ENCODE measurements around the gene CD300A.

The CD300A gene

DNA sequence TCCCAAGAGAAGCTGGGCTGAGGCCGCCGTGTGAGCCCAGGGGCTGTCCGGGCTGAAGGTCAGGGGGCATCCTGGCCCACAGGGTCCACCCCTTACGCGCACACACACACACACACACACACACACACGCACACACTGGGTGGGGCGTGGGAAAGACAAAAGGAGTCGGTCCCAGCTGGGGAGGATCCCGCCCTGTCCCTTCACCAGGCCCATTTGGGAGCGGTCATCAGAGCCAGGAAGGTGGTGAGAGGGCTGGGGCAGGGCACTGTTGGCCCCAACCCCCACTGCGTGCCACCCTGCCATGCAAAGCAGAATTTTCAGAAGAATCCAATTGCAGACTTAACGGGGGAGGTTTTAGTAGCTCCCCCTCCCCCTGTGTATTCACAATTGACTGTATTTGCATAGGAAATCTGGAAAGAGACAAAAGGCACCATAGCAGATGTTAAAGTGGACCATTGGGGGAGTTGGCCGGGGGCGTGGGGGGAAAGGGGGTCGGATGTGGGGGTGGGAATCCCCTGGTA, 11.3 kb upstream of the CD300A start:
- H3K4me3 ChIP-seq (ENCODE audit: low read length): no peak overlapping the region

DNA sequence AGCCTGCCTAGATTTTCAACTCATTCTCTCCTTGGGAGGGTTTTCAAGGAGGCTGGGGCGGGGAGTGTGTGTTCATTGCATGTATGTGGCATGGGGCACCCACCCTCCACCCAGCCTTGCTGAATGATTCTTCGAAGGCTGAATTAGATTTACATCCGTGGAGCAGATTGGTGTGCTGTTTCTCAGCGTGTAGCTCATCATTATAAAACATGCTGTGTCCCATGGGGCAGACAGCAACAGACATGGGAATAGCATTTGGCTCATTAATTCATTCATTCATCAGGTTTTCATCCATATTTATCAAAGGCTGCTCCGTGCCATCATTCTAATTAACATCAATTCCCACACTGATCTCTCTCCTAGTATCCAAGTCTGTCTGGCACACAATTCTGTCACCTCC, 10.6 kb upstream of the CD300A start:
- DNase-seq (ENCODE audit: low read depth): no peak
- TF ChIP-seq, protein P1, sequence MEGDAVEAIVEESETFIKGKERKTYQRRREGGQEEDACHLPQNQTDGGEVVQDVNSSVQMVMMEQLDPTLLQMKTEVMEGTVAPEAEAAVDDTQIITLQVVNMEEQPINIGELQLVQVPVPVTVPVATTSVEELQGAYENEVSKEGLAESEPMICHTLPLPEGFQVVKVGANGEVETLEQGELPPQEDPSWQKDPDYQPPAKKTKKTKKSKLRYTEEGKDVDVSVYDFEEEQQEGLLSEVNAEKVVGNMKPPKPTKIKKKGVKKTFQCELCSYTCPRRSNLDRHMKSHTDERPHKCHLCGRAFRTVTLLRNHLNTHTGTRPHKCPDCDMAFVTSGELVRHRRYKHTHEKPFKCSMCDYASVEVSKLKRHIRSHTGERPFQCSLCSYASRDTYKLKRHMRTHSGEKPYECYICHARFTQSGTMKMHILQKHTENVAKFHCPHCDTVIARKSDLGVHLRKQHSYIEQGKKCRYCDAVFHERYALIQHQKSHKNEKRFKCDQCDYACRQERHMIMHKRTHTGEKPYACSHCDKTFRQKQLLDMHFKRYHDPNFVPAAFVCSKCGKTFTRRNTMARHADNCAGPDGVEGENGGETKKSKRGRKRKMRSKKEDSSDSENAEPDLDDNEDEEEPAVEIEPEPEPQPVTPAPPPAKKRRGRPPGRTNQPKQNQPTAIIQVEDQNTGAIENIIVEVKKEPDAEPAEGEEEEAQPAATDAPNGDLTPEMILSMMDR (IDR thresholded peaks at IDR 0.05; ENCODE audit: insufficient read depth, low read depth, low read length, missing control alignments): no peak
- H3K4me3 ChIP-seq (ENCODE audit: low read length): no peak overlapping the region

More for the DNA sequence above, 11.3 kb upstream of the CD300A start:
- TF ChIP-seq, protein P1 (IDR thresholded peaks at IDR 0.05; ENCODE audit: insufficient read depth, low read depth, low read length, missing control alignments): no peak
- no peak for DNase-seq (ENCODE audit: low read depth)

DNA sequence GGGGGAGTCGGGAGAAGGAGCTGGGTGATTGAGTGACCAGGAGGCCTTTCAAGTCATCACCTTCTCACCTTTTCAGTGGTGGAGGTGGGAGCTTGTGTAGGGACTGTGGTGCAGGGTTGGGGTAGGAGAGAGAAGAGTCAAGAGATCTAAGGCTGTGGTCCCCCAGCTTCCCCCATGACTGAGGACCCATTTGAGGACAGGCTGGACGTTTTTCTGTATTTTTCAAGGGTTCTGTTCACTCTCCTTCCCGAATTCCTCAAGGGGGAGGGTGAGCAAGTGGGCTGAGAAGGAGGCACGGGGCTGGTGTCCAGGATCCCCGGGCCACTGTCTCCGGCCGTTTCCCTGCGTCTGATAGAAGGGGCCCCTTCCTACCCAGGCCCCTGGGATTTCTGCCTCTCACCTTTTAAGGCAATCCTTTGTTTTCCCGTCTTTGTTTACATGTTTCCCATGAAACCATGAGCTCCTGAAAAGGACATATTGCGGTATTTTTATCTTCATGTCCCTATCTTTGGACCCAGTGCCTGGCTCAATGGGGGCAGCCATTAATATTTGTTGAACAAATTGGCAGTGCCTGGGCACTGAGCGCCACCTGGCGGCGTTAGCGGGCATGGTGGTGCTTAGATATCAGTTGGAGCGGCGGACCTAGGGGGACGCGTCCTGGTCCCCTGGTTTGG, 9.2 kb upstream of the CD300A start:
- DNase-seq (ENCODE audit: low read depth): peak; percentile 53
- TF ChIP-seq, protein P1 (IDR thresholded peaks at IDR 0.05; ENCODE audit: insufficient read depth, low read depth, low read length, missing control alignments): peak; percentile 91
- H3K4me3 ChIP-seq (ENCODE audit: low read length): no peak overlapping the region

DNA sequence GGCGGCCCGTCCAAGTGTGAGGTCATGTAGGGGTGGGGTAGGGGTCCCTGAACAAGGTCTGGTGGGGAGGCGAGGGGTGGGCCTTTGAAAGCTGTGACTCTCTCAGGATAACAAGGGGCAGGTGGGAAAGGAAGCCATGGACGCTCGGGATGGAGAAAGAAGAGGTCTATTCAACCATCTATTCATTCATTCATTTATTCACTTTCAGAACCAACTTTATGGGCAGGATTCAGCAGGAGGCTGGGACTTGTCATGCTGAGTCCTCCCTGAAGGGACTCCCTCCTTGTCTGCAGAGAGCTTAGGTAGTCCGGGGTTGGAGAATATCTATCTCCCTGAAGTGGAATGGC, 8.6 kb upstream of the CD300A start:
- no peak for DNase-seq (ENCODE audit: low read depth)
- no peak overlapping the region for H3K4me3 ChIP-seq (ENCODE audit: low read length)
- TF ChIP-seq, protein P1 (IDR thresholded peaks at IDR 0.05; ENCODE audit: insufficient read depth, low read depth, low read length, missing control alignments): no peak

DNA sequence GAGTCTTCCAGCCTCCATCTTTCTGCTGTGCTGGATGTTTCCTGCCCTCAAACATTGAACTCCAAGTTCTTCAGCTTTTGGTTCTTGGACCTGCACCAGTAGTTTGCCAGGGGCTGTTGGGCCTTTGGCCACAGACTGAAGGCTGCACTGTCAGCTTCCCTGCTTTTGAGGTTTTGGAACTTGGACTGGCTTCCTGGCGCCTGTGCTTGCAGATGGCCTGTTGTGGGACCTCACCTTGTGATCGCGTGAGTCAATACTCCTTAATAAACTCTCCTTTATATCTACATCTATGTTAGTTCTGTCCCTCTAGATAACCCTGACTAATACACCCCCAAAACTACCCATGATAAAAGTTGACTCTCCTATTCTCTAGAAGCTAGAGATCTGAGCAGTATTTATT, 7.6 kb upstream of the CD300A start:
- TF ChIP-seq, protein P1 (IDR thresholded peaks at IDR 0.05; ENCODE audit: insufficient read depth, low read depth, low read length, missing control alignments): no peak
- DNase-seq (ENCODE audit: low read depth): no peak
- no peak overlapping the region for H3K4me3 ChIP-seq (ENCODE audit: low read length)

DNA sequence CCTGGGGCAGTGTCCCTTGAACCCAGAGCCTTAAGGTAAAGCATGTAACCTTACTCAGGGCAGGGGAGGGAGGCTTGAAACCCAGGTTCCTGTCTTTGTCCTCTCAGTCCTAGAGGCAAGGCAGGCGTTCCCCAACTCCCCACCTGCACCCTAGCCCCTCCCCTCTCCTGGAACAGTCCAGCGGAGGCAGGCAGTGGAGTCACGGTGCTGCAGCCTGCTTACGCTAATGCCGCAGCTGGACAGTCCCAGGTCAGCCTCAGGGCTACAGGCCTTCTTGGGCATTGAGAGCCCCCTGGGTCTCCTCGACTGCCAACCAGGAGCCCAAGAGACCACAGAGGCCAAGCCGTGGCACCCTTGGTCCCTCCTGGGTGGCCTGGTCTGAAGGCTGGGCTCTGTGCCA, 6.8 kb upstream of the CD300A start:
- no peak overlapping the region for H3K4me3 ChIP-seq (ENCODE audit: low read length)
- no peak for DNase-seq (ENCODE audit: low read depth)
- TF ChIP-seq, protein P1 (IDR thresholded peaks at IDR 0.05; ENCODE audit: insufficient read depth, low read depth, low read length, missing control alignments): no peak

DNA sequence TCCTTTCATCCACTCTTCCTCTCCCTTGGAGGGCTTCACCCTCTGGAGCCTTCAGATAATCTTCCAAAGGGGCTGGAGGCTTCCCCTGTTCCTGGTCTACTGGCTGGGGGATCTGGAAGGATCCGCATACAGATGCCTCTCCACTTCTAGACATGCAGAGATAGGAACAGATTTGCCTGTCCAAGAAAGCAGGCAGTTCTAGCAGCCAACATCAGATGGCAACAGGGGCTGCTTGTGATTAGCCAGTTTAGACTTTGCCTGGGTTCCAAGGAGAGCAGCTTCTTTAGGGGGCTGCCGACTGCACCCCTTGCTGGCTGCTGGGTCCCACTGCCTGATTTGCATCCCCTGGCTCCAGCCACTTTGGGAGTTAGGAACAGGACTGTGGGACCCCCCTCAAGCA, 6.2 kb upstream of the CD300A start:
- DNase-seq (ENCODE audit: low read depth): no peak

More for the DNA sequence above, 6.2 kb upstream of the CD300A start:
- H3K4me3 ChIP-seq (ENCODE audit: low read length): no peak overlapping the region
- TF ChIP-seq, protein P1 (IDR thresholded peaks at IDR 0.05; ENCODE audit: insufficient read depth, low read depth, low read length, missing control alignments): no peak
